Upper lobe of left lung (tissue), 4 donors: ENCODE results near the gene TRIM16.
"Not testable (repeated sequence)": the region's sequence is repeated elsewhere in the genome, so short reads cannot be mapped to it uniquely, and the experiment has no call there.

ENCODE experiments used
- POLR2A ChIP-seq, 4 donors: fragments of 450-650 bp; IDR thresholded peaks; one replicate each; pipeline ENCODE4 v1.5.1; 2016 to 2017; ENCODE audit warnings: antibody characterized with exemption in 4 of 4, mild to moderate bottlenecking in 2 of 4
- POLR2AphosphoS5 ChIP-seq, 2 donors: sonication (generic); formaldehyde crosslinking; IDR thresholded peaks; one replicate each; pipeline ENCODE4 v1.5.1; 2017; ENCODE audit warnings: antibody characterized with exemption in 2 of 2
- TF ChIP-seq, protein P1 (sequence below), 6 experiments: fragments of 450-650 bp in 4 of 6; fragments of 200-600 bp in 2 of 6; sonication (generic) in 2 of 6; IDR thresholded peaks; one replicate each; pipeline ENCODE4 v1.5.1; 2016 to 2019; ENCODE audit warnings: antibody characterized with exemption in 6 of 6

DNA sequence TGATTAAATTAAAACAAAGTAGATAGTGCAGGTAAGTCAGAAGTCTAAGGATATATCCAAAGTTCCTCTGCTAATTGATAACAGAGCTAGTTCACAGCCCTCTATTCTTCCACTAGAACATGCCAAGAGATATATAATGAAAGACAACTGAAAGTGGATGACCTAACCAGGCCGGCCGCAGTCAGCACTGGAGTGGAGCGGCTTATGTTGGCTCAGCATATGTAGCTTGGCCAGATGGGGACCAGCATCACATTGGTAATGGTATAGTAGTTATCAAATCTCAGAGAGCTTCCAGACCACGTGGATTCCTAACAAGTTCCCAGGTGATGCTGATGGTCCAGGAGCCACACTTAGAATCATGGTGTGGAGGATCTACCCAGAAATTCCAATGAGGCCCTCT lies 102.6 kb downstream of the TRIM16 start:
- TF ChIP-seq, protein P1, sequence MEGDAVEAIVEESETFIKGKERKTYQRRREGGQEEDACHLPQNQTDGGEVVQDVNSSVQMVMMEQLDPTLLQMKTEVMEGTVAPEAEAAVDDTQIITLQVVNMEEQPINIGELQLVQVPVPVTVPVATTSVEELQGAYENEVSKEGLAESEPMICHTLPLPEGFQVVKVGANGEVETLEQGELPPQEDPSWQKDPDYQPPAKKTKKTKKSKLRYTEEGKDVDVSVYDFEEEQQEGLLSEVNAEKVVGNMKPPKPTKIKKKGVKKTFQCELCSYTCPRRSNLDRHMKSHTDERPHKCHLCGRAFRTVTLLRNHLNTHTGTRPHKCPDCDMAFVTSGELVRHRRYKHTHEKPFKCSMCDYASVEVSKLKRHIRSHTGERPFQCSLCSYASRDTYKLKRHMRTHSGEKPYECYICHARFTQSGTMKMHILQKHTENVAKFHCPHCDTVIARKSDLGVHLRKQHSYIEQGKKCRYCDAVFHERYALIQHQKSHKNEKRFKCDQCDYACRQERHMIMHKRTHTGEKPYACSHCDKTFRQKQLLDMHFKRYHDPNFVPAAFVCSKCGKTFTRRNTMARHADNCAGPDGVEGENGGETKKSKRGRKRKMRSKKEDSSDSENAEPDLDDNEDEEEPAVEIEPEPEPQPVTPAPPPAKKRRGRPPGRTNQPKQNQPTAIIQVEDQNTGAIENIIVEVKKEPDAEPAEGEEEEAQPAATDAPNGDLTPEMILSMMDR (IDR thresholded peaks at IDR 0.05), result not testable (repeated sequence)
- TF ChIP-seq POLR2AphosphoS5, POLR2A (IDR thresholded peaks at IDR 0.05): not testable (repeated sequence)
